Activated naive CD4-positive, alpha-beta T cell treated with anti-CD3 and anti-CD28 coated beads, Interleukin-2, amount 50 U/mL, for 72 hours (primary cell): Measurements from ENCODE around the gene PRPF19. TPM values are rescaled to one million over a fixed set of nuclear protein-coding genes. Genes with fewer than 3 reads are reported as not detected.
A peak's percentile ranks its signal among the peaks of the same experiment; 100 is the strongest.
"Not testable (repeated sequence)": the region's sequence is repeated elsewhere in the genome, so short reads cannot be mapped to it uniquely, and the experiment has no call there.

Experiments used
- ATAC-seq, 2 donors: fragments of 150-1000 bp; cut with Tn5 transposase; 2 replicates each; pipeline ENCODE4 v1.10.0; 2021; ENCODE audit warnings: mild to moderate bottlenecking in 2 of 2, moderate library complexity in 2 of 2
- DNase-seq, 2 donors: peaks; one replicate each; pipeline ENCODE4 v3.0.0; 2021 to 2022; ENCODE audit warnings: low spot score in 2 of 2
- H3K27ac Mint-ChIP-seq, 2 donors: one replicate each; pipeline ENCODE4 v1.8.0; 2022; ENCODE audit warnings: mild to moderate bottlenecking in 2 of 2, mixed read lengths in 2 of 2
- H3K36me3 Mint-ChIP-seq, 2 donors: one replicate each; pipeline ENCODE4 v1.8.0; 2022; ENCODE audit warnings: mixed read lengths in 2 of 2
- H3K9me3 Mint-ChIP-seq, 2 donors: one replicate each; pipeline ENCODE4 v1.8.0; 2022; ENCODE audit warnings: mixed read lengths in 2 of 2
- total RNA-seq, 2 donors: library from RNA; stranded (reverse); gene quantifications; one replicate each; pipeline ENCODE4 v1.2.3, GENCODE V29; 2022

Gene PRPF19
- total RNA-seq, 2 donors from 2014 or later = 71.0 to 149 TPM

DNA sequence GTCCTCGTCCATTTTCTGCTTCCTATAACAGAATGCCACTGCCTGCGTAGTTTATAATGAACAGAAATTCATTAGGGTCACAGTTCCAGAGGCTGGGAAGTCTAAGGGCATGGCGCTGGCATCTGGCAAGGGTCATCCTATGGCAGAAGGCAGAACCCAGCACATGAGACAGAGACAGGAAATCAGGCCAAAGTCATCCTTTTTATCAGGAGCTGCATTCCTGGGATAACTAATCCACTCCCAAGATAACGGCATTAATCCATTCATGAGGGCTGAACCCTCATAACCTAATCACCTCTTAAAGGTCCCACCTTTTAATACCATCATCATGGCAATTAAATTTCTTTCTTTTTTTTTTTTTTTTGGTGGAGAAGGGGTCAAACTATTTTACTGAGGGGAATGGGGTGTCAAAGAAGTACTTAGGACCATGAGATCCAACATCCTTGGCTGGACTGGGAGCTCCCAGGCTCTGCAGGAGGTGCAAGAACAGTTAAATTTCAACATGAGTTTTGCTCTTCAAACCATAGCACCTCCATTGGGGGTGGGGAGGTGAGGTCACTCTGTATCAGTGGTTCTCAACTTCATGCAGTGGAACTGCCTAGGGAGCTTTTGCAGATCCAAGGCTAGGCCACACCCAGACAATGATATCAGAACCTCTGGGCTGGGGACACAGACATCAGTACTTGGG is 12.0 kb upstream of the PRPF19 start:
- DNase-seq = no peak
- Mint-ChIP-seq H3K27ac (no peak overlapping the region), H3K9me3 (no peaks in the 10 kb centered on the region), H3K36me3 (peaks cover 30 to 59% of the 10 kb centered on the region in 2 donors)
- no peak for ATAC-seq

DNA sequence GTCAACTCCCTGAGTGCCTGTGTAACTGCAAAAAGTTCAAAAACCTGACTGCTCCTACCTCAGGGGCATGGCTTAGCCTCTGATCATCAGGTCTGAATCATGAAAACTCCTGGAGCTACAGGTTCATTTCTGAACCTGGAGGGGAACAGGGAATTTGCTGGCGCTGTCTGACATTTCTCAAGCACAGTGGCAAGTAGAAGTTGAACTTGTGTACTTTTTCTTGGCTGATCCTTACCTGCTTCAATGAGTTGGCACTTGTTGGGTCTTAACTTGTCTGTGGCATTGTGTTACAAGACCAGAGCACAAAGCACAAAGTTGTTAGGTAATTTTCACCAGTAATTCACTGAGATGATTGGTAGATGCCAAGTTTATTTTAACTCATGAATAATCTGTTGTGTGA is 10.9 kb upstream of the PRPF19 start:
- no peaks in the 10 kb centered on the region for H3K9me3 Mint-ChIP-seq
- no peak for DNase-seq
- H3K36me3 Mint-ChIP-seq = peaks cover 30 to 51% of the 10 kb centered on the region in 2 donors
- H3K27ac Mint-ChIP-seq = no peak overlapping the region
- ATAC-seq = no peak

GRCh38 chr11:60916669-60917206 is 10.4 kb upstream of the PRPF19 start:
- no peak for DNase-seq
- peaks cover 29 to 45% of the 10 kb centered on the region in 2 donors for H3K36me3 Mint-ChIP-seq
- H3K9me3 Mint-ChIP-seq = no peaks in the 10 kb centered on the region
- ATAC-seq = no peak
- no peak overlapping the region for H3K27ac Mint-ChIP-seq

DNA sequence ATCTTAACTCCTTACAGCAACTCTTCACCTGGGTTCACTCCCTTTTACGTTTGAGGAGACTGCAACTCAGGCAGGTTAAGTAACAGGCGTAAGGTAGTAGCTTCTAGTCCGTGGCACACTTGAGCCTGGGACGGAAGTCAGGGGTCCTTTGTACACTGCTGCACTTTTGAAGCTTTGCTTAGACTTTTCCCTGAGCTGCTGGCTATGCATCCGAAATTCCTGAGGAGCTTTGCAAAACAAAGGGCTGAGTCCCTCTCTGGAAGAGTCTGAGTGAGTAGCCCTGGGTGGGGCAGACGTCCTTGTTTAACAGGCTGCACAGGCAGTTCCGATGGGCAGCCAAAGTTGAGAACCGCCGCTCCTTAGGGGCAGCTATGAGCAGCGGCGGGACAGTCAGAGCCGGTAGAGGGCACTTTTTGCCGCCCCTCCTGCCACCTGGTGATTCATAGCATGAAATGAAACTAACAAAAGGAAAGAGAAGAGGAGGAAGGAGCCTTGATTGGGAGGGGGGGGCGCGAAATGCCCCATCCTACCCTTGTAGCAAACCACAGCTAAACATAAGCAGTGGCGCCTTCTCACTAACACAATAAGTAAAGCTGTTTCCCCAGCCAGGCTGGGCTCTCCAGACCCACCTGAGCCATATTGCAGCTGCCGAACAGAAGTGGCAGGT is 9.0 kb upstream of the PRPF19 start:
- peak; percentile 55 to 73 for ATAC-seq
- H3K9me3 Mint-ChIP-seq = peaks cover 0 to 5% of the 10 kb centered on the region in 2 donors
- peak overlapping the region; percentile 48 to 82 for H3K27ac Mint-ChIP-seq

DNA sequence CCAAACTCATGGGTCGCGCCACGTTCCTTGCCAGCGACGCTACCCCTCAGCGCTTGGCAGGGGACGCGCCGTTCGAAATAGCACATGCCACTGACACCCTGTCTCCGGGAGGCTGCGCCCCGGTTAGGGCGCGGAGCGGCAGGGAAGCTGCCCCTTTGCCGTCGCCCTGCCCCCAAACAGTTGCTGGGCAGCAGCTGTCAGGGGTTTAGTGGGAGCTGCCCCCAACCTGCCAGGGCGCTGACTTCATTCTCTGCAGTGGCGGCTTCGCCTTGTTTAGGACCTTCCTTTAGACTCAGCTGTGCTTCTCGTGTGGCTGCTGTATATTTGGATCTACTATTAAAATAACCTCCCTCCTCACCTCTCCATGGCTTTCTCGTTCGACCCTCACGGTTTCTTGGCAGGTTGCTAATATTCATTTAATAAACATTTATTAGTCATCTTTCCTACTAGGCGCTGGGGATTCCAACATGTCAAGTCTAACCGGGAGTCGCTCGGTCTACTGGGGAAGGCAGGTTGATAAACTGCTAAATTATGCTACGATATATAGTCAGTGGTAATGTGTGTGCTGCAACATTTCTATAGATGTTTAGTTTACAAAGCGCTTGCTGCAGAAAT is 8.4 kb upstream of the PRPF19 start:
- peaks cover 0 to 5% of the 10 kb centered on the region in 2 donors for H3K9me3 Mint-ChIP-seq
- ATAC-seq = peak; percentile 17 to 27
- peak in 1 of 2 donors; percentile 42 for DNase-seq
- peak overlapping the region; percentile 48 to 82 for H3K27ac Mint-ChIP-seq
- H3K36me3 Mint-ChIP-seq = peaks cover 12 to 25% of the 10 kb centered on the region in 2 donors

More for the DNA sequence above, 9.0 kb upstream of the PRPF19 start:
- peaks cover 19 to 32% of the 10 kb centered on the region in 2 donors for H3K36me3 Mint-ChIP-seq
- peak; percentile 61 to 78 for DNase-seq

- peak; percentile 53 to 80 for ATAC-seq
- DNase-seq = peak; percentile 86 to 88
- peak within 1 kb of the TSS; percentile 88 to 98 for H3K27ac Mint-ChIP-seq
- peaks cover 0 to 5% of the 10 kb centered on the region in 2 donors for H3K9me3 Mint-ChIP-seq
- peaks cover 9 to 20% of the 10 kb centered on the region in 2 donors for H3K36me3 Mint-ChIP-seq
Measured at GRCh38 chr11:60913793-60914632, 7.6 kb upstream of the PRPF19 start, which contains the start of gene TMEM109. Gene TMEM109 (plus strand): TSS chr11:60914158. CDS start chr11:60919694, 5,536 bp downstream.

DNA sequence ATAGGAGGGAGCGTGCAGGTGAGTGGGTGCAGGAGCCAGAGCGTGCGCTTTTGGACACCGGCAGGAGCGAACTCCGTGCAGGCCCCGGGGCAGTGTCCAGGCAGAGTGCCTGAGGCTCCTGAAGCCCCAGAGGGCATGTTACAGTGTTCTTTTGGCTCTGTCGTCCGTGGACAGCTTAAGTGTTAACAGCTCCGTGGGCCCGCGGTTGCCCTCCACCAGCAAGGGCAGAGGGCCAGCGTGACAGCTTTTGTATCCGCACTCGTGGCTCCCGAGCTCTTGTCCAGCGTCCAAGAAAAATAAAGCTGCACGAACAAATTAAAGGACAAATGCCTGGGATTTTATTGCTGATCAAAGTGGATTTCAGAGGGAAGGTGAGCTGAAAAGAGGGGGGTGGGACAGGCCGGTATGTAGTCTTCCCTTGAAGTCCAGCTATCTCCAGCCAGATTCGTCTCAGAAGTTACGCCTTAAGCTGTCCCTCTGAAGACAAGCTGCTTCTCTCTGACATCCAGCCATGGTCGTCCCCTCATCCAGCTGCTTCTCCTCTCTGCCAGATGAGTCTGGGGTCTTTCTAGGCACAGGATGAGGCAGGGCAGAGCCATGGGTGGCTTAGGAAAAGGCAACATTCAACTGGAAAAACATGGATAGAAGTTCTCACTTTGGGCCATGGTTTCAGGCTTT is 6.6 kb upstream of the PRPF19 start:
- Mint-ChIP-seq H3K36me3 (peaks cover 9 to 20% of the 10 kb centered on the region in 2 donors), H3K9me3 (peaks cover 0 to 5% of the 10 kb centered on the region in 2 donors), H3K27ac (peak overlapping the region; percentile 4 to 88)
- DNase-seq = no peak
- no peak for ATAC-seq

GRCh38 chr11:60912223-60912850 is 6.0 kb upstream of the PRPF19 start:
- DNase-seq (peak in 1 of 2 donors; percentile 23), ATAC-seq (peak; percentile 1 to 39)
- H3K9me3 Mint-ChIP-seq = peaks cover 0 to 5% of the 10 kb centered on the region in 2 donors
- H3K36me3 Mint-ChIP-seq = peaks cover 9 to 20% of the 10 kb centered on the region in 2 donors
- H3K27ac Mint-ChIP-seq = peak overlapping the region; percentile 77 to 88

DNA sequence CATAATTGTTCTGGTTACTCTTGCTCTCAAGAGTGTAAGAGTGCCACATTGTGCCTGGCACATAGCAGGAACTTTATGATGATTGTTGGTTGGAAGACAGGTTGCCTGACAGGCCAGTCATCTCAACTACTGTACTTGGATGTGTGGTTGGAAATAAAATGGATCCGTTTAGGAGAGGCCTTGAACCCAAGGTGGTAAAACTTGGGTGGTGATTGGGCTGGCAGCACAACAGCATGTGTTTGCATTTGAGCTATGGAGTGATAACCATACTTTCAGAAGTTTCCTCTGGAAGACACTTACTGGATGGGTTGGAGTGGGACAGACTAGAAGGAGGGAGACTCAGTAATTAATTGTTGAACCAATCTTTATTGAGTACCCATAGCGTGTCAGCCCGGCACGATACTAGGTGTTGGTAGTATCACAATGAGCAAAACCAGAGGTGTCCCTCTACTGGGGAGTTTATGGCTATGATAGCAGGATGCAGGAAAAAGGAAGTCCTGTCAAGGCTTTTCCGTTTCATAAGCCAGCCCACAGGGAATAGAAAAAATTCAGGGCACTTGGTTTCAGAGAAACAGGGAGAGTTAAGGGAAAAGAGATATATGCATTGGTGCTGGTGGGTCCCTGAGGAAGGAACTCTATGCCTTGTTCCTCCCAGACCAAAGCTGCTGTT is 4.5 kb upstream of the PRPF19 start:
- H3K9me3 Mint-ChIP-seq = peaks cover 0 to 5% of the 10 kb centered on the region in 2 donors
- no peak for ATAC-seq
- DNase-seq = no peak
- peak overlapping the region in 1 of 2 donors; percentile 60 for H3K27ac Mint-ChIP-seq
- peaks cover 7 to 20% of the 10 kb centered on the region in 2 donors for H3K36me3 Mint-ChIP-seq

GRCh38 chr11:60910281-60910687 is 3.9 kb upstream of the PRPF19 start:
- no peak for DNase-seq
- H3K27ac Mint-ChIP-seq = peak overlapping the region in 1 of 2 donors; percentile 60
- ATAC-seq = no peak
- peaks cover 7 to 20% of the 10 kb centered on the region in 2 donors for H3K36me3 Mint-ChIP-seq
- peaks cover 0 to 5% of the 10 kb centered on the region in 2 donors for H3K9me3 Mint-ChIP-seq

DNA sequence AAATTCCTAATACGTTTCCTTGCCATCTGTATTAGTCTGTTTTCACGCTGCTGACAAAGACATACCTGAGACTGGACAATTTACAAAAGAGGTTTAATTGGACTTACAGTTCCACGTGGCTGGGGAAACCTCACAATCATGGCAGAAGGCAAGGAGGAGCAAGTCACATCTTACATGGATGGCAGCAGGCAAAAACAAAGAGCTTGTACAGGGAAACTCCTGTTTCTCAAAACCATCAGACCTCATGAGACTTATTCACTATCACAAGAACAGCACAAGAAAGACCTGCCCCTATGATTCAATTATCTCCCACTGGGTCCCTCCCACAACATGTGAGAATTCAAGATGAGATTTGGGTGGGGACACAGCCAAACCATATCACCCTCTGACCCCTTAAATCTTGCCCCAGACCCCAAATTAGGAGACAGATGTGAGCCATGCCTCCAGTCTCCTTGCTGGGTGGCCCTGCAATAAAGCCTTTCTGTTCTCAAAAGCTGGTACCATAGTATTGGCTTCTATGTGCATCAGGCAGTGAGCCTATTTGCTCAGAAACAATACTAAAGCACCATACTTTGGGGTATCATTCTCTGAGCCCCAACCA is 3.4 kb upstream of the PRPF19 start:
- H3K36me3 Mint-ChIP-seq = peaks cover 9 to 21% of the 10 kb centered on the region in 2 donors
- not testable (repeated sequence) for DNase-seq, ATAC-seq, H3K9me3 Mint-ChIP-seq
- H3K27ac Mint-ChIP-seq = peak overlapping the region in 1 of 2 donors; percentile 60

DNA sequence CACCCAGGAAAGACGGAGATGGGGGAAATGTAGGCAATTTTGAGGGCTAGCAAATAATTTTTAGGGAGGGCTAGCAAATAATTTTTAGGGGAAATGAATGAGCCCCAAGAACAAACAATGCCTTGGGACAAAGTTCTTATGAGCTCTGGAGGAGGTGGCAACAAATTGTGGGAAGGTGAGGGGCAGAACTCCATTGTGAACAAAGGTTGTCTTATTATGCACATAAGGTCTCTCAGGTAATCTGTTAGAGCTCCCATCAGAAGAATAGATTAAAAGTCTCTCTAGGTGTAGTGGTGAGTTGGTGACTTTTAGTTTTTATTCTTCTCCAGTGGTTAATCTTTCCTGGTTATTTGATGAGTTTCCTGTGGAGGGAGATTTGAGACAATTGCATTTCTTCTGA is 2.4 kb upstream of the PRPF19 start:
- peaks cover 0 to 5% of the 10 kb centered on the region in 2 donors for H3K9me3 Mint-ChIP-seq
- peak overlapping the region in 1 of 2 donors; percentile 96 for H3K27ac Mint-ChIP-seq
- no peak for DNase-seq
- ATAC-seq = no peak
- peaks cover 9 to 25% of the 10 kb centered on the region in 2 donors for H3K36me3 Mint-ChIP-seq

DNA sequence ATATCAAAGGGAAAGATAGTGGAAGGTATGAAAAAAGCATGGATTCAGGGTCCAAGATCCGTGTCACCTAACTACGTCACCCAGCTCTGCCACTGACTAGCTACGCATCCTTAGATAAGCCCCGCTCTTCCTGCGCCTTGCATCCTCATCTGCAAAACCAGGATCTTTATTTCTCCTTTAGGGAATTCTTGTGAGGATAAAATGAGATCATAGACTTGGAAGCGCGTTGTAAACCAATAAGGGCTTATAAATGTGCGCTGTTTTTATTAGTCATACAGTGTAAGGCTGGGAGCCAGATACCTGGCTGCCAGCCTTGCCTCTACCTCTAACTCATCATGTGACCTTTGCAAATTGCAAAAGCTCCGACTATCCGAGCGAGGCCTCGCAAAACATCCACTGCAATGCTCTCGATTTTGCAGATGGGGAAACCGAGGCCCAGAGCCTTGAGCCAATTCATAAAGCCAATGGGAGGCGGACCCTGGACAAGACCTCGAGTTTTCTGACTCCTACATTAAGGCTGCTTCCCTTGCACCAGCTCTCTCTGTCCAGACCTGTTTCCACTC is 753 bp downstream of the PRPF19 start:
- Mint-ChIP-seq H3K27ac (peak overlapping the region; percentile 96), H3K9me3 (peaks cover 0 to 3% of the 10 kb centered on the region in 2 donors), H3K36me3 (peaks cover 9 to 30% of the 10 kb centered on the region in 2 donors)
- peak in 1 of 2 donors; percentile 66 for DNase-seq
- peak in 1 of 2 donors; percentile 43 for ATAC-seq

- Mint-ChIP-seq H3K27ac (peak overlapping the region; percentile 96), H3K36me3 (peaks cover 9 to 31% of the 10 kb centered on the region in 2 donors), H3K9me3 (no peaks in the 10 kb centered on the region)
- ATAC-seq = no peak
- no peak for DNase-seq
Measured at GRCh38 chr11:60905047-60905446, 1.3 kb downstream of the PRPF19 start.
